Mammary epithelial cell (primary cell): ENCODE data around the gene PCDHA8.

Experiments
- CTCF ChIP-seq, 2 donors: IDR thresholded peaks in 1 of 2; conservative IDR thresholded peaks in 1 of 2; 2 replicates each; pipeline ENCODE4 v1.5.1; 2011 to 2012; ENCODE audit warnings: inconsistent platforms in 2 of 2, low read length in 2 of 2, mild to moderate bottlenecking in 2 of 2, control low read depth in 1 of 2, low read depth in 1 of 2; ENCODE audit not compliant: insufficient read depth in 1 of 2; ENCODE audit errors: extremely low read depth in 1 of 2
- EZH2 ChIP-seq: IDR thresholded peaks from 2 replicates; pipeline ENCODE4 v1.6.1; 2012; ENCODE audit warnings: low read length, inconsistent platforms, borderline replicate concordance

GRCh38 chr5:140828362-140828737, 12.6 kb upstream of the PCDHA8 start:
- no peak for TF ChIP-seq CTCF (conservative IDR thresholded peaks at IDR 0.05 in 1 of 2, IDR thresholded peaks at IDR 0.05 in 1 of 2; ENCODE audit: extremely low read depth in 1 of 2, insufficient read depth in 1 of 2, low read depth in 1 of 2, low read length in 2 of 2)
- no peak for TF ChIP-seq EZH2
